IPS-18c (cell line): ENCODE measurements around the gene ERF.
A peak's percentile ranks its signal among the peaks of the same experiment; 100 is the strongest.

ENCODE experiments used
- H3K4me3 ChIP-seq: 2 replicates; pipeline ENCODE4 v1.7.0; 2013; ENCODE audit warnings: low read depth, mild to moderate bottlenecking, low read length, moderate library complexity; ENCODE audit not compliant: insufficient read depth
- H3K9me3 ChIP-seq: one replicate; pipeline ENCODE4 v1.6.1; 2013; ENCODE audit warnings: mild to moderate bottlenecking, low read length, moderate library complexity; ENCODE audit not compliant: control insufficient read depth, insufficient read depth

ERF gene

GRCh38 chr19:42279902-42280814 is 25.2 kb upstream of the ERF start:
- peaks cover 2% of the 10 kb centered on the region for H3K9me3 ChIP-seq
- H3K4me3 ChIP-seq: peak overlapping the region; percentile 87

GRCh38 chr19:42279155-42279901 is 24.4 kb upstream of the ERF start:
- H3K4me3 ChIP-seq: peak overlapping the region; percentile 87
- H3K9me3 ChIP-seq: no peaks in the 10 kb centered on the region

- no peaks in the 10 kb centered on the region for H3K9me3 ChIP-seq
- no peak overlapping the region for H3K4me3 ChIP-seq
Measured at GRCh38 chr19:42278452-42279154, 23.7 kb upstream of the ERF start.

GRCh38 chr19:42277821-42278451 is 23.0 kb upstream of the ERF start:
- Histone ChIP-seq H3K4me3 (no peak overlapping the region), H3K9me3 (no peaks in the 10 kb centered on the region)

- no peak overlapping the region for H3K4me3 ChIP-seq
- no peaks in the 10 kb centered on the region for H3K9me3 ChIP-seq
Measured at GRCh38 chr19:42276821-42277220, 21.9 kb upstream of the ERF start.

- H3K4me3 ChIP-seq: no peak overlapping the region
Measured at GRCh38 chr19:42276284-42276683, 21.4 kb upstream of the ERF start.

GRCh38 chr19:42275517-42275916 is 20.6 kb upstream of the ERF start:
- Histone ChIP-seq H3K4me3 (no peak overlapping the region), H3K9me3 (no peaks in the 10 kb centered on the region)

More at GRCh38 chr19:42276284-42276683, 21.4 kb upstream of the ERF start:
- no peaks in the 10 kb centered on the region for H3K9me3 ChIP-seq

- Histone ChIP-seq H3K9me3 (no peaks in the 10 kb centered on the region), H3K4me3 (no peak overlapping the region)
Measured at GRCh38 chr19:42275103-42275502, 20.2 kb upstream of the ERF start.

- Histone ChIP-seq H3K4me3 (no peak overlapping the region), H3K9me3 (no peaks in the 10 kb centered on the region)
Measured at GRCh38 chr19:42274065-42274682, 19.2 kb upstream of the ERF start.

GRCh38 chr19:42273407-42274064 is 18.6 kb upstream of the ERF start:
- Histone ChIP-seq H3K9me3 (no peaks in the 10 kb centered on the region), H3K4me3 (no peak overlapping the region)

GRCh38 chr19:42272989-42273406 is 18.1 kb upstream of the ERF start:
- H3K9me3 ChIP-seq: no peaks in the 10 kb centered on the region
- H3K4me3 ChIP-seq: no peak overlapping the region

GRCh38 chr19:42272535-42272897 is 17.6 kb upstream of the ERF start:
- H3K9me3 ChIP-seq: no peaks in the 10 kb centered on the region
- no peak overlapping the region for H3K4me3 ChIP-seq

GRCh38 chr19:42271861-42272534 is 17.1 kb upstream of the ERF start:
- no peak overlapping the region for H3K4me3 ChIP-seq
- H3K9me3 ChIP-seq: no peaks in the 10 kb centered on the region

- Histone ChIP-seq H3K4me3 (no peak overlapping the region), H3K9me3 (no peaks in the 10 kb centered on the region)
Measured at GRCh38 chr19:42271045-42271419, 16.1 kb upstream of the ERF start.

- Histone ChIP-seq H3K4me3 (no peak overlapping the region), H3K9me3 (no peaks in the 10 kb centered on the region)
Measured at GRCh38 chr19:42270346-42271044, 15.6 kb upstream of the ERF start.
